Superior temporal gyrus (tissue), 1 donor: ENCODE data around the gene AGPAT1.
A peak's percentile ranks its signal among the peaks of the same experiment; 100 is the strongest.
"Not testable (repeated sequence)": the region's sequence is repeated elsewhere in the genome, so short reads cannot be mapped to it uniquely, and the experiment has no call there.

ENCODE experiments used
- DNase-seq: peaks from one replicate; pipeline ENCODE4 v3.0.0-alpha.2; 2016; ENCODE audit errors: extremely low spot score

The AGPAT1 gene

GRCh38 chr6:32198866-32199265, 23.0 kb upstream of the AGPAT1 start:
- DNase-seq: no peak

GRCh38 chr6:32198345-32198696, 22.4 kb upstream of the AGPAT1 start:
- DNase-seq: no peak

GRCh38 chr6:32196682-32197616, 21.1 kb upstream of the AGPAT1 start:
- peak; percentile 48 for DNase-seq

GRCh38 chr6:32195902-32196681, 20.2 kb upstream of the AGPAT1 start:
- peak; percentile 95 for DNase-seq

GRCh38 chr6:32195652-32195901, 19.7 kb upstream of the AGPAT1 start:
- peak; percentile 98 for DNase-seq

GRCh38 chr6:32194825-32195651, 19.2 kb upstream of the AGPAT1 start:
- no peak for DNase-seq

GRCh38 chr6:32194388-32194787, 18.5 kb upstream of the AGPAT1 start:
- DNase-seq: no peak

GRCh38 chr6:32193096-32193495, 17.2 kb upstream of the AGPAT1 start:
- not testable (repeated sequence) for DNase-seq

GRCh38 chr6:32192608-32193039, 16.7 kb upstream of the AGPAT1 start, which contains the start of gene GPSM3:
TSS of gene GPSM3 (minus strand) at chr6:32192643. CDS start at chr6:32192513, 130 bp downstream.
- no peak for DNase-seq

- no peak for DNase-seq
These were observed 16.1 kb upstream of the AGPAT1 start for GRCh38 chr6:32191696-32192607.

GRCh38 chr6:32190911-32191677, 15.2 kb upstream of the AGPAT1 start:
- DNase-seq: no peak

GRCh38 chr6:32190054-32190851, 14.4 kb upstream of the AGPAT1 start, which contains the start of gene PBX2:
TSS of gene PBX2 (minus strand) at chr6:32190202. CDS start at chr6:32189915, 287 bp downstream.
- DNase-seq: peak; percentile 85

GRCh38 chr6:32189742-32190053, 13.8 kb upstream of the AGPAT1 start:
- no peak for DNase-seq

- DNase-seq: no peak
These were observed 13.3 kb upstream of the AGPAT1 start for GRCh38 chr6:32189069-32189741.

- DNase-seq: no peak
These were observed 12.6 kb upstream of the AGPAT1 start for GRCh38 chr6:32188381-32189068.

- DNase-seq: not testable (repeated sequence)
These were observed 12.0 kb upstream of the AGPAT1 start for GRCh38 chr6:32187725-32188380.

- no peak for DNase-seq
These were observed 11.3 kb upstream of the AGPAT1 start for GRCh38 chr6:32187009-32187709.
